HG03575 (cell line): ENCODE results near the gene DDOST.
A peak's percentile ranks its signal among the peaks of the same experiment; 100 is the strongest.

Source experiments
- ATAC-seq: cut with Tn5 transposase; IDR thresholded peaks from one replicate; pipeline ENCODE4 v1.9.1; 2021; ENCODE audit not compliant: unreplicated experiment, insufficient number of reproducible peaks, low FRiP score; ENCODE audit errors: extremely low read depth

Gene DDOST

DNA sequence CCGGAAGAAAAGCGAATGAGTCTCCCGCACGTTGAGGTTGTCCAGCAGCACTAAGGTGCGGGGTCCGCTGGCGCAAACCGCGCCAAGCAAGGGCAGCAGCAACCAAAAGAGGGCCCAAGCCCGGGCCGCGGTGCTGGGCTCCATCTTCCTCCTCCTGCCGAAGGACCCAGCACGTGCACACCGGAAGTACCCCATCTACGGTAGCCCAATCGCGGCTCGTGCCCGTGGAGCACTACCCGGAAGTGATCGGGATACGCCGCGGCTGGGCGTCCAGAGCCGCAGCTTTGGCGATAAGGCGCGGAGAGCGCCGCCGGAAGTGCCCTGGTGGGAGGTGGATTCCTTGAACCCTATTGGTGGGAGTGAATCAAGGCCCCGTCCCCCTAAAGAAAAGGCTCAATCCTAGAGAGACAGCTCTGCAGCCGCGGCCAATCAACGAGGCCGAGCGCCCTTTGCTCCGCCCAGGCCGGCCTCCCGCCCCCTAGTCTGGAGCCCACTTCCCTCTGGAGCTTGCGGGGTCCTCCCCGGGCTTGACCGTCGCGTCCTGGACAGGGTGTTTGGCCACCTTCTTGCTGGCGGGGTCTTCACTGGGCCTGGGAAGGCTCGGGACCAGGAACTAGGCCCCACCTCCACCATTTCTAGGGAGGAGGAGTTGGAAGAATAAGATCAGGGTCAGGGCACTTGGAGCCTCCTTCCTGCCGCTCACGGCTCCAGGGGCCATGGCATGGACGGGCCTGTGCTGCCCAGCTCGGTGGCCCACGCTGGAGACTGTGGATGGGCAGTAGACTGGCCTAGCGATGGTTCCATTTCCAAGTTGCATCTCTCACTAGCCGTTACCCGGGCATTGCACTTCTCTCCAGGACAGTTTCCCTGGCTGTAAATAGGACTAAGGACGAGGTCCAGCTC is at the start of gene DDOST:
Gene DDOST (minus strand): TSS at position 163 of the 903 bp plus-strand sequence. CDS start 19 bp downstream, at position 144.
- peak; percentile 88 for ATAC-seq

GRCh38 chr1:20710469-20711284 is 49.5 kb upstream of the DDOST start:
- no peak for ATAC-seq

DNA sequence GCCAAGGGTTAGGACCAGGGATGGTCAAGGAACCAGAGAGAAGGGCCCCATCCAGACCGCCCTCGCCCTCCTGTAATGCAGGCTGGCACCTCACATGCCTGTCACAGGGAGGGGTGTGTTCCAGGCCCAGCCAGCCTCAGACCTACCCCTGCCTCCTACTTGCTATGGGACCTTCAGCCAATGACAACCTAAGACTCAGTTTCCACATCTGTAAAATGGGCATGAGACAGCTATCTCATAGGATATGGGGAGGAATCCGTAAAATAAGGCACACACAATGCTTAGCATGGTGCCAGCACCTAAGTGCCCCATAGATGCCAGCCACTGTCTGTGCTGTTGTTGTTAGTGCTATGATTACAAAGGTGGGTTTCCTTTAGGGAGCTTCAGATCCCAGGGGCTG is 48.7 kb upstream of the DDOST start:
- no peak for ATAC-seq

DNA sequence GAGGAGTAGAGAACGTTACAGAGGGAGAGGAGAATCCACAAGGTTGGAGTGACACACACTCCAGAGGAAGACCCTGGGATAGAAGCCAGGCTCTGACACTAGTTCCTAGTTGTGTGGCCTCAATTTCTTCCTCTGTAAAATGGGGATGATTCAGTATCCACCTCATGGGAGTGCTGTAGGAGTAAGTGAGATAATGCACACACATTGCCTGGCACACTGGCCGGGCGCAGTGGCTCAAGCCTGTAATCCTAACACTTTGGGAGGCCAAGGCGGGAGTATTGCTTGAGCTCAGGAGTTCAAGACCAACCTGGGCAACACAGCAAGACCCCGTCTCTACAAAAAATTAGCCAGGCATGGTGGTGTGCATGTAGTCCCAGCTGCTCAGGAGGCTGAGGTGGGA is 47.7 kb upstream of the DDOST start:
- ATAC-seq: no peak

GRCh38 chr1:20708057-20708456 is 46.9 kb upstream of the DDOST start:
- no peak for ATAC-seq

DNA sequence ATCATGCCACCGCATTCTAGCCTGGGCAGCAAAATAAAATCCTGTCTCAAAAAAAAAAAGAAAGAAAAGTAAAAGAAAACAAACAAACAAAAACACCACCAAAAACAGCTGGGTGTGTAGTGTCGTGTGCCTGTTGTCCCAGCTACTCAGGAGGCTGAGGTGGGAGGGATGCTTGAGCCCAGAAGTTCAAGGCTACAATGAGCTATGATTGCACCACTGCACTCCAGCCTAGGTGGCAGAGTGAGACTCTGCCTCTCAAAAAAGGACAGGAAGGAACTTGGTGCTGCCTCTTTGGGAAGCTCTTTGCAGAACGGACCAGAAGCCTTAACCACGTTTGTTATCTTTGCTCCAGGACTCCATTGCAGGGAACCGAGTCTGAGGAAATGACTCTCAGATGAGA is 45.7 kb upstream of the DDOST start:
- no peak for ATAC-seq

- ATAC-seq: no peak
These were observed 44.1 kb upstream of the DDOST start for GRCh38 chr1:20705203-20705755.

DNA sequence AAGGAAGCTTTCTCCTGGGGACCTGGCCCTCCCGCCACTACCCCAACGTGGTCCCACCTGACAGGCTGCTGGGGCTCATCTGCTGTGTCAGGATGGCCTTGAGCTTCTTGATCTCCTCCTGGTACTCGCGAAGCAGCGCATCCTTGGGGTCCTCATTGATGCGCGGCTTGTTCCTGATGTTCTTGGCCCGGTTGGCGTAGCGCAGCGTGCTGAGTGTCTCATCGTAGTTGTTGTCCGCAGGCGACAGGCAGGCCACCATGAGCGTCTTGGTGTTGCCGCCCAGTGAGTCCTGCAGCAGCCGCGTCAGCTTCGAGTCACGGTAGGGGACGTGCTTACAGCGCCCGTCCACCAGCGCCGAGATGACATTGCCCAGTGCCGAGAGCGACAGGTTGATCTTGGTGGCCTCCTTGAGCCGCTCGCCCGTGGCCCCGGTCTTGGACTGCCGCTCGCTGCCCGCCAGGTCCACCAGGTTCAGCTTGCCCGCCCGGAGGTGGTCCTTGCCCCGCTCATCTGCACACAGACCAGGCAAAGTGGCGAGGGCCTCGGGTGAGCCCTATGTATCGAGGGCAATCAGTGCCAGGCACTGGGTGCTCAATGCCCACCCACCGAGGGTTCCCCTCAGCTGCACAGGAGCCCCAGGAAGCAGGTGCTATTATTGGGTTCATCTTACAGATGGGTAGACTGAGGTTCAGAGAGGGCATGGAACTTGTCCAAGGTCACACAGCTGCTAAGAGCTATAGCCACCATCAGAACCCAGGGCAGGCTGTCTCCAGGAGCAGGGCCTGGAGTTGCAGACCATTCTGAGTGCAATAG is 43.4 kb upstream of the DDOST start:
- ATAC-seq: no peak

DNA sequence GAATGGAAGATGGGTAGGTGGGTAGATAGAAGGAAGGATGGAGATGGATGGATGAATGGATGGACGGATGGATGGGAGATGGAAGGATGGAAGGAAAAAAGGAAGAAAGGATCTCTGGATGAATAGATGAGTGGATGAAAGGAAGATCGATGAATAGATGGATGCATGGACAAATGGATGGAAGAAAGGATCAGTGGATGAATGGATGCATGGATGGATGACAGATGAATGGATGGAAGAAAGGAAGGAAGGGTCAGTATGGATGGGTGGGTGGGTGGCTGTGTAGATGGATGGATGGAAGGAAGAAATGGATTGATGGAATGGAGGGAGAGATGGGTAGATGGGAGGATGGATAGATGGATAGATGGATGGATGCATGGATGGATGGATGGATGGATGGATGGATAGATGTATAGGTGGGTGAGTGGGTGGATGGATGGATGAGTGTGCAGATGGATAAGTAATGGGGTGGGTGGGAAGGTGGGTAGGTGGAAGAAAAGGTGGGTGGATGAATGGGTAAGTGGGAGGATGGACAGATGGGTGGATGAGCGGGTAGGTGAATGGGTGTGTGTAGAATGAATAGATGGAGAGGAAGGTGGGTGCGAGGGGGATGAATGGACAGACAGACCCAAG is 42.1 kb upstream of the DDOST start:
- no peak for ATAC-seq

GRCh38 chr1:20702416-20702815 is 41.2 kb upstream of the DDOST start:
- ATAC-seq: no peak

GRCh38 chr1:20701847-20702246 is 40.7 kb upstream of the DDOST start:
- ATAC-seq: no peak

DNA sequence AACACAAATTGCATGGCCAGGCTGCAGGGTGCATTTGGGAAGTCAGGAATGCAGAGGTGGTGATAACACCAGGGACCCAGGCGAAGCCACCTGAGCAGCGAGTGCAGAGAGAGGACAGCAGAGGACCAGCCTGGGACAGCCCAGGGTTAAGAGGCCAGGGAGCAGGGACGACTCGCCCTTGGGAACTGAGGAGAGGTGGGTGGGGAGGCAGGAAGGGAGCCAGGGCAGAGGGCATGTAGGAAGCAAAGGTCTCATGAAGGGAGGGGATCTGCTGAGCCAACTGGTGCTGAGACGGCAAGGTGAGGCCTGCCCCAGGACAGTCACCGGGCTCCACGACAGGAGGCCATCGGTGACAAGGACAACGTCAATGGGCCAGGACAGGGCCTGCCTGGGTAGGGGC is 40.3 kb upstream of the DDOST start:
- no peak for ATAC-seq

GRCh38 chr1:20700636-20701215 is 39.6 kb upstream of the DDOST start:
- no peak for ATAC-seq

DNA sequence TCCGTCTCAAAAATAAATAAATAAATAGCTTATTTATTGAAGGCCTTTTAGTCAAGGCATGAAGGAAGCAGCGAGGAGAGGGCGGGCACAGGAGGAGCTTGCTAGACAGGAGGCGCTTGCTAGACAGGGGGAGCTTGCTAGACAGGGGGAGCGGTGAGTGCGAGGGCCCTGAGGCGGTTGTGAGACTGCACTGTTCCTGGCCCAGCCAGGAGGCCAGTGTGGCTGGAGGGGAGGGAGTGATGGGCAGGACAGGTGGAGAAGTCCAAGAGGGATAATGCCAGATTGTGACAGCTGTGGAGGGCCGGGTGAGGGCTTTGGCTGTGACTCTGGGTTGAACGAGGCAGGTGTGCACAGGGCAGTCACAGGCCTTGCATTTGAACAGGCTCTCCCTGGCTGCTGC is 38.4 kb upstream of the DDOST start:
- ATAC-seq: no peak

- ATAC-seq: no peak
These were observed 37.2 kb upstream of the DDOST start for GRCh38 chr1:20698195-20698910.

- ATAC-seq: no peak
These were observed 36.4 kb upstream of the DDOST start for GRCh38 chr1:20697563-20697962.

DNA sequence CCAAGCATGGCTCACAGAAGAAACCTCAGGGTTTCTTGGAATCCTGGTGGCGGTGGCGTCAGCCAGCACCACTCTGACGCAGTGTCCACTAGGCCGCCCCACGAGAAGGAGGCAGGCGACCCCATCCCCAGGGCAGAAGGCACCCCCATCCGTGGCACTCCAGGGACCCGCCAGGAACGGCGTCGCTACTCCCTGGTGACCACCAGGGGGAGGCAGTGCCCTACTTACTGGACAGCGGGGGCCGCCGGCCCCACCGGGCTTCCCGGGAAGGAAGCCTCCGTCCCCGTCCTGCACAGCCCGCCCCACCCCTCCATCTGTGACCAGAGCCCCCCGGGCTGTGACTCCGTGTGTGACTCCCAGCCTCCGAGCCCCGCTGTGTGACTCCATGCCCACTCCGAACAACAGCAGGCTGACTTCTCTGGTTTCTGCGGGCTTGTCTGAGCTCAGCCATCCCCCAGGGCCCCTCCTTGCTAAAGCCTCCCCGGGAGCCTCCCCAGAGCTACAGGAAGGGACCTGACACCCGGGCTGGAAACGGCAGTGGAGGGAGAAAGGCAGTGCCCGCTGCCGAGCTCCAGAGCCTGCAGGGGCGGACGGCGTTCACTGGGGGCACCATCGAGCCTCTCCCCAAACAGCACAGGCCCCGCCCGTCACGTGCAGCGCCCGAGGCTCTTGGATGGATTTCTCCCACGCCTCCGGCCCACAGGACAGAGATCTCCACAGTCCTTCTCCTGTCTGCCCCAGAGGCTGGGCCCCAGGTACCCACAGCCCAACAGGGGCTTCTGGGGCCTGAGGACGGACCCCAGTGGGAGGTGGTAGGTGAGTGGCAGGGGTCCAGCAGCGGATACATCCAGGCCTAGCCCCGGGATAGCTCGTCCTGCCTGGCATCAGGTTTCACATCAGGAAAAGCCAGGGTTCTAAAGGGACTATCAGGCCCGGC is 35.5 kb upstream of the DDOST start:
- ATAC-seq: no peak
